Measurements from ENCODE around the gene COL27A1.

Gene COL27A1

GRCh38 chr9:114227288-114228015 is 72.1 kb downstream of the COL27A1 start:
- CTCF ChIA-PET: no interaction called here
- DNase-seq (ENCODE audit: extremely low spot score): no peak
- POLR2A ChIA-PET: no interaction called here
- TF ChIP-seq CTCF (IDR thresholded peaks at IDR 0.05; ENCODE audit: control extremely low read depth, extremely low read depth, low read depth, missing control alignments): no peak

GRCh38 chr9:114228016-114228808 is 72.9 kb downstream of the COL27A1 start:
- ChIA-PET CTCF (interaction anchor here (1.2 kb wide), 1 partner anchor 21 kb away, joined by 3 read pairs; no protein-coding TSS in a partner anchor), POLR2A (no interaction called here)
- DNase-seq (ENCODE audit: extremely low spot score): no peak
- TF ChIP-seq CTCF (IDR thresholded peaks at IDR 0.05; ENCODE audit: control extremely low read depth, extremely low read depth, low read depth, missing control alignments): no peak

GRCh38 chr9:114229295-114229694 is 74.0 kb downstream of the COL27A1 start:
- no peak for TF ChIP-seq CTCF (IDR thresholded peaks at IDR 0.05; ENCODE audit: control extremely low read depth, extremely low read depth, low read depth, missing control alignments)
- DNase-seq (ENCODE audit: extremely low spot score): no peak
- ChIA-PET CTCF (interaction anchor here (1.2 kb wide), 1 partner anchor 22 kb away, joined by 3 read pairs; no protein-coding TSS in a partner anchor), POLR2A (no interaction called here)

- ChIA-PET POLR2A (no interaction called here), CTCF (no interaction called here)
- no peak for DNase-seq (ENCODE audit: extremely low spot score)
- no peak for TF ChIP-seq CTCF (IDR thresholded peaks at IDR 0.05; ENCODE audit: control extremely low read depth, extremely low read depth, low read depth, missing control alignments)
These were observed 74.7 kb downstream of the COL27A1 start for GRCh38 chr9:114230068-114230467.

- no peak for TF ChIP-seq CTCF (IDR thresholded peaks at IDR 0.05; ENCODE audit: control extremely low read depth, extremely low read depth, low read depth, missing control alignments)
- POLR2A ChIA-PET: no interaction called here
- CTCF ChIA-PET: no interaction called here
- DNase-seq (ENCODE audit: extremely low spot score): no peak
These were observed 75.9 kb downstream of the COL27A1 start for GRCh38 chr9:114231273-114231672.

GRCh38 chr9:114231719-114232449 is 76.5 kb downstream of the COL27A1 start:
- DNase-seq (ENCODE audit: extremely low spot score): no peak
- ChIA-PET CTCF (no interaction called here), POLR2A (no interaction called here)
- no peak for TF ChIP-seq CTCF (IDR thresholded peaks at IDR 0.05; ENCODE audit: control extremely low read depth, extremely low read depth, low read depth, missing control alignments)
